OCI-LY7 (cell line): ENCODE measurements around the gene SIRPB1. TPM values are rescaled to one million over a fixed set of nuclear protein-coding genes. Genes with fewer than 3 reads are reported as not detected.

ENCODE experiments used
- BruUV-seq: library from RNA; stranded (reverse); fragments of 400-500 nt; replicated peaks from 2 replicates; lab custom pipeline; 2021; lab: Mats Ljungman, UMichigan
- CTCF ChIA-PET: fragments of 300-600 bp; sonication (Branson Sonifier 250); formaldehyde crosslinking; loops from one replicate; lab custom pipeline; 2022; ENCODE audit warnings: antibody characterized with exemption; ENCODE audit not compliant: unreplicated experiment; lab: Charles Lee
- POLR2A ChIA-PET: fragments of 300-600 bp; sonication (Branson Sonifier 250); formaldehyde crosslinking; loops from one replicate; lab custom pipeline; 2022; ENCODE audit warnings: antibody characterized with exemption; lab: Charles Lee
- DNase-seq: peaks from one replicate; pipeline ENCODE4 v3.0.0-alpha.2; 2015; ENCODE audit warnings: low spot score
- H2AFZ ChIP-seq: fragments of 200-600 bp; sonication (generic), shearing (Covaris generic); 2 replicates; pipeline ENCODE4 v1.6.1; 2014; ENCODE audit warnings: mild to moderate bottlenecking, antibody characterized with exemption, low read length, moderate library complexity
- H3K27ac ChIP-seq: fragments of 200-600 bp; sonication (generic); 2 replicates; pipeline ENCODE4 v1.5.1; 2014; ENCODE audit warnings: mixed run types, low read depth, mild to moderate bottlenecking, moderate library complexity, low read length, inconsistent platforms; ENCODE audit not compliant: poor library complexity, severe bottlenecking
- H3K36me3 ChIP-seq: fragments of 200-600 bp; sonication (generic); 2 replicates; pipeline ENCODE4 v1.6.1; 2014; ENCODE audit warnings: mild to moderate bottlenecking, antibody characterized with exemption, low read length, moderate library complexity, mixed read lengths; ENCODE audit not compliant: insufficient read depth
- H3K4me1 ChIP-seq: fragments of 200-600 bp; sonication (generic); 2 replicates; pipeline ENCODE4 v1.5.1; 2014; ENCODE audit warnings: mild to moderate bottlenecking, low read length; ENCODE audit not compliant: insufficient read depth, poor library complexity, severe bottlenecking
- H3K4me2 ChIP-seq: fragments of 200-600 bp; sonication (generic); 2 replicates; pipeline ENCODE4 v1.6.1; 2014; ENCODE audit warnings: mild to moderate bottlenecking, low read length
- H3K4me3 ChIP-seq: fragments of 200-600 bp; sonication (generic); 2 replicates; pipeline ENCODE4 v1.5.1; 2014; ENCODE audit warnings: mild to moderate bottlenecking, low read depth, low read length; ENCODE audit not compliant: poor library complexity, severe bottlenecking
- H3K79me2 ChIP-seq: fragments of 200-600 bp; sonication (generic); 2 replicates; pipeline ENCODE4 v1.6.1; 2016; ENCODE audit warnings: low read depth, mild to moderate bottlenecking, low read length, moderate library complexity, mixed read lengths; ENCODE audit not compliant: insufficient read depth
- H3K9me2 ChIP-seq: fragments of 200-600 bp; sonication (generic); 2 replicates; pipeline ENCODE4 v1.6.1; 2016; ENCODE audit warnings: mild to moderate bottlenecking, low read length, mixed read lengths; ENCODE audit not compliant: insufficient read depth
- H3K9me3 ChIP-seq: fragments of 200-600 bp; sonication (generic); 2 replicates; pipeline ENCODE4 v1.6.1; 2014; ENCODE audit warnings: mild to moderate bottlenecking, mixed run types, low read length, mixed read lengths
- H4K20me1 ChIP-seq: fragments of 200-600 bp; sonication (generic); 2 replicates; pipeline ENCODE4 v1.6.1; 2014; ENCODE audit warnings: mild to moderate bottlenecking, antibody characterized with exemption, low read length, moderate library complexity, mixed read lengths; ENCODE audit not compliant: insufficient read depth
- CTCF ChIP-seq: fragments of 200-600 bp; sonication (generic); conservative IDR thresholded peaks from 2 replicates; pipeline ENCODE4 v1.5.1; 2014; ENCODE audit warnings: mild to moderate bottlenecking, antibody characterized with exemption, low read length, moderate library complexity, mixed read lengths
- EZH2phosphoT487 ChIP-seq: fragments of 200-600 bp; sonication (generic); IDR thresholded peaks from 2 replicates; pipeline ENCODE4 v1.6.1; 2018; ENCODE audit warnings: low read depth, borderline replicate concordance, mild to moderate bottlenecking, mixed run types, antibody characterized with exemption, low read length, moderate library complexity, mixed read lengths
- intact Hi-C: fragments of 100-400 bp; cut with micrococcal nuclease; formaldehyde crosslinking; loops from one replicate; pipeline ENCODE4 v1.10.0; 2022; ENCODE audit not compliant: unreplicated experiment
- total RNA-seq, 2 experiments: library from RNA; depleted of rRNA in 1 of 2; stranded (reverse); fragments of >200 nt in 1 of 2; shearing (Covaris generic) in 1 of 2; gene quantifications; 2 replicates each; pipeline ENCODE4 v1.2.3, GENCODE V29; 2014 to 2022

Gene SIRPB1
- total RNA-seq, 2 experiments from 2014 or later, result not detected

- Histone ChIP-seq H4K20me1 (no peaks in the 10 kb centered on the region), H2AFZ (no peak overlapping the region), H3K27ac (no peak overlapping the region), H3K36me3 (no peaks in the 10 kb centered on the region), H3K4me1 (no peaks in the 10 kb centered on the region), H3K4me3 (no peak overlapping the region), H3K79me2 (no peaks in the 10 kb centered on the region), H3K4me2 (no peak overlapping the region), H3K9me2 (no peaks in the 10 kb centered on the region), H3K9me3 (no peaks in the 10 kb centered on the region)
- BruUV-seq, result no TSS peak
- DNase-seq, result no peak
- POLR2A ChIA-PET, result interaction anchor here (0.7 kb wide), 1 partner anchor 110 kb away, joined by 3 read pairs; no protein-coding TSS in a partner anchor
- intact Hi-C loops, result no loop called here
- CTCF ChIA-PET, result no interaction called here
- TF ChIP-seq EZH2phosphoT487, result no peak
- no peak for TF ChIP-seq CTCF
Observed at GRCh38 chr20:1621316-1621715, 1.5 kb upstream of the SIRPB1 start.

GRCh38 chr20:1618954-1619540 is 762 bp downstream of the SIRPB1 start:
- ChIA-PET POLR2A (no interaction called here), CTCF (no interaction called here)
- H4K20me1 ChIP-seq, result no peaks in the 10 kb centered on the region
- no TSS peak for BruUV-seq
- no peaks in the 10 kb centered on the region for H3K9me2 ChIP-seq
- no peak overlapping the region for H2AFZ ChIP-seq
- DNase-seq, result no peak
- no peak for TF ChIP-seq EZH2phosphoT487
- no peak for TF ChIP-seq CTCF
- no peak overlapping the region for H3K27ac ChIP-seq
- no peaks in the 10 kb centered on the region for H3K9me3 ChIP-seq
- intact Hi-C loops, result no loop called here
- H3K79me2 ChIP-seq, result no peaks in the 10 kb centered on the region
- H3K36me3 ChIP-seq, result no peaks in the 10 kb centered on the region
- no peaks in the 10 kb centered on the region for H3K4me1 ChIP-seq
- H3K4me3 ChIP-seq, result no peak overlapping the region
- H3K4me2 ChIP-seq, result no peak overlapping the region

- no TSS peak for BruUV-seq
- no peak for DNase-seq
- Histone ChIP-seq H3K4me2 (no peak overlapping the region), H3K9me2 (no peaks in the 10 kb centered on the region), H3K36me3 (no peaks in the 10 kb centered on the region), H3K4me3 (no peak overlapping the region), H4K20me1 (no peaks in the 10 kb centered on the region), H3K4me1 (no peaks in the 10 kb centered on the region), H3K27ac (no peak overlapping the region), H3K9me3 (no peaks in the 10 kb centered on the region), H3K79me2 (no peaks in the 10 kb centered on the region), H2AFZ (no peak overlapping the region)
- intact Hi-C loops, result no loop called here
- ChIA-PET CTCF (no interaction called here), POLR2A (no interaction called here)
- TF ChIP-seq EZH2phosphoT487 (no peak), CTCF (no peak)
Observed at GRCh38 chr20:1618479-1618878, 1.3 kb downstream of the SIRPB1 start.
